Measurements from ENCODE around the gene WNK3.

Gene WNK3

GRCh38 chrX:54281676-54282075, 76.2 kb downstream of the WNK3 start:
- H3K36me3 ChIP-seq (replicated peaks): no peaks in the 10 kb centered on the region
- no peak for TF ChIP-seq CTCF (IDR thresholded peaks at IDR 0.05; ENCODE audit: low read depth, low read length, missing control alignments)
- H3K4me3 ChIP-seq (ENCODE audit: low read depth, low read length): no peak overlapping the region
- in situ Hi-C loops (cut with HindIII; ENCODE audit: low pct_ligation_motif_present, low sequenced_read_pairs): no loop called here
- H3K27ac ChIP-seq: no peak overlapping the region
- no peaks in the 10 kb centered on the region for H3K27me3 ChIP-seq (replicated peaks)
- DNase-seq: no peak

- Histone ChIP-seq H3K27me3 (replicated peaks) (no peaks in the 10 kb centered on the region), H3K27ac (no peak overlapping the region), H3K36me3 (replicated peaks) (no peaks in the 10 kb centered on the region), H3K4me3 (ENCODE audit: low read depth, low read length) (no peak overlapping the region)
- DNase-seq: no peak
- in situ Hi-C loops (cut with HindIII; ENCODE audit: low pct_ligation_motif_present, low sequenced_read_pairs): no loop called here
- TF ChIP-seq CTCF (IDR thresholded peaks at IDR 0.05; ENCODE audit: low read depth, low read length, missing control alignments): no peak
These were observed 77.4 kb downstream of the WNK3 start for GRCh38 chrX:54280466-54280865.

- no peak overlapping the region for H3K27ac ChIP-seq
- H3K36me3 ChIP-seq (replicated peaks): no peaks in the 10 kb centered on the region
- in situ Hi-C loops (cut with HindIII; ENCODE audit: low pct_ligation_motif_present, low sequenced_read_pairs): no loop called here
- H3K4me3 ChIP-seq (ENCODE audit: low read depth, low read length): no peak overlapping the region
- DNase-seq: no peak
- H3K27me3 ChIP-seq (replicated peaks): no peaks in the 10 kb centered on the region
- TF ChIP-seq CTCF (IDR thresholded peaks at IDR 0.05; ENCODE audit: low read depth, low read length, missing control alignments): no peak
These were observed 86.2 kb downstream of the WNK3 start for GRCh38 chrX:54271664-54272063.

GRCh38 chrX:54248309-54248708, 109.5 kb downstream of the WNK3 start:
- in situ Hi-C loops (cut with HindIII; ENCODE audit: low pct_ligation_motif_present, low sequenced_read_pairs): no loop called here
- Histone ChIP-seq H3K27me3 (replicated peaks) (no peaks in the 10 kb centered on the region), H3K4me3 (ENCODE audit: low read depth, low read length) (no peak overlapping the region), H3K27ac (no peak overlapping the region), H3K36me3 (replicated peaks) (no peaks in the 10 kb centered on the region)
- TF ChIP-seq CTCF (IDR thresholded peaks at IDR 0.05; ENCODE audit: low read depth, low read length, missing control alignments): no peak
- no peak for DNase-seq

GRCh38 chrX:54246866-54247265, 111.0 kb downstream of the WNK3 start:
- no peak overlapping the region for H3K4me3 ChIP-seq (ENCODE audit: low read depth, low read length)
- no peak for DNase-seq
- no peak for TF ChIP-seq CTCF (IDR thresholded peaks at IDR 0.05; ENCODE audit: low read depth, low read length, missing control alignments)
- H3K36me3 ChIP-seq (replicated peaks): no peaks in the 10 kb centered on the region
- H3K27ac ChIP-seq: no peak overlapping the region
- in situ Hi-C loops (cut with HindIII; ENCODE audit: low pct_ligation_motif_present, low sequenced_read_pairs): no loop called here
- H3K27me3 ChIP-seq (replicated peaks): no peaks in the 10 kb centered on the region

- DNase-seq: no peak
- in situ Hi-C loops (cut with HindIII; ENCODE audit: low pct_ligation_motif_present, low sequenced_read_pairs): no loop called here
- no peak for TF ChIP-seq CTCF (IDR thresholded peaks at IDR 0.05; ENCODE audit: low read depth, low read length, missing control alignments)
- H3K4me3 ChIP-seq (ENCODE audit: low read depth, low read length): no peak overlapping the region
- H3K27me3 ChIP-seq (replicated peaks): no peaks in the 10 kb centered on the region
- H3K27ac ChIP-seq: no peak overlapping the region
- H3K36me3 ChIP-seq (replicated peaks): no peaks in the 10 kb centered on the region
These were observed 119.3 kb downstream of the WNK3 start for GRCh38 chrX:54238588-54238987.
